Muscle of arm (tissue), 12 donors: ENCODE results near the gene CEMP1. TPM values are rescaled to one million over a fixed set of nuclear protein-coding genes. Genes with fewer than 3 reads are reported as not detected.
"Not testable (repeated sequence)": the region's sequence is repeated elsewhere in the genome, so short reads cannot be mapped to it uniquely, and the experiment has no call there.

Source experiments
- DNase-seq: peaks from one replicate; pipeline ENCODE4 v3.0.0-alpha.2; 2013
- polyA plus RNA-seq, 12 donors: library from polyadenylated mRNA; unstranded; fragments of 120-200 nt; gene quantifications; one replicate each; pipeline ENCODE4 v1.2.1, GENCODE V29; 2013; ENCODE audit not compliant: insufficient read length in 12 of 12

CEMP1 gene
- polyA plus RNA-seq, 12 donors, result 1.4 to 3.2 (median 1.9) TPM; not detected in 3

GRCh38 chr16:2539192-2539844 lies 8.1 kb upstream of the CEMP1 start:
- not testable (repeated sequence) for DNase-seq

DNA sequence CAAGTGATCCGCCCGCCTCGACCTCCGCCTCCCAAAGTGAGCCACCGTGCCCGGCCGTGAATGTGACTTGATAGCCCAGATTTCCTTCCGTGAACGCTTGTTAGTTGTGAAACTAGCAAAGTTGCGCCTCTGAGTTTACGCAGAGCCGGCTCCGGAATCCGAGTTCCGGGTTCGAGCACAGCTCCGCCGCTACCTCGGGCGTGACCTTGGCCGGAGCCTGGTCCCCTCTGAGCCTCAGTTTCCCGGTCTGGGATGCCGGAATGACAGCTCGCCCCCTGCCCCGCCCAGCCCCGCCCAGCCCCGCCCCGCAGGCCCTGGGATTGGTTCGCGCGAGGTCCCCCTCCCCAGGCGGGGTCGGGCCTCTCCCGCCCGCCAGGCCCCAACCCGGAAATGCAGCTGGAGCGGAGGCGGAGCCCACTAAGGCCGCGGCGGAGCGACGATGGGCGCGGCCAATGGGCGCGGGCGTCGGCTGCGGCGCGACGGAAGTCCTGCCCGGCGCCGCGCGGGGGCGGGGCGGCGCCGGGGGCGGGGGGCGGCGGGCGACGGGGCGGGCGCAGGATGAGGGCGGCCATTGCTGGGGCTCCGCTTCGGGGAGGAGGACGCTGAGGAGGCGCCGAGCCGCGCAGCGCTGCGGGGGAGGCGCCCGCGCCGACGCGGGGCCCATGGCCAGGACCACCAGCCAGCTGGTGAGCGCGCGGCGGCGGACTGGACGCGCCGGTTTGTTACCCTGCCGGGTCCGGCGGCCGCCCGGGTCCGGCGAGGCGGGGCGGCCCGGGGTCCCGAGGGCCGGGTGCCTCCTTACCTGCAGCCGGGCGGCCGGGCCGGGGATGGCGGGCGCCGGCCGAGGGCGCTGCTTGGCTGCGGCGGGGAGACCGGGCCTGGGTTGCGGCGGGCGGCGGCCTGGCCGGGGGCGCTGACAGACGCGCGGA lies 6.5 kb upstream of the CEMP1 start, which contains the start of gene PDPK1:
Gene PDPK1 (plus strand): TSS at position 571 of the 929 bp plus-strand sequence. CDS start 92 bp downstream, at position 663.
- peak; percentile 93 for DNase-seq

GRCh38 chr16:2535625-2536013 lies 4.4 kb upstream of the CEMP1 start:
- no peak for DNase-seq

DNA sequence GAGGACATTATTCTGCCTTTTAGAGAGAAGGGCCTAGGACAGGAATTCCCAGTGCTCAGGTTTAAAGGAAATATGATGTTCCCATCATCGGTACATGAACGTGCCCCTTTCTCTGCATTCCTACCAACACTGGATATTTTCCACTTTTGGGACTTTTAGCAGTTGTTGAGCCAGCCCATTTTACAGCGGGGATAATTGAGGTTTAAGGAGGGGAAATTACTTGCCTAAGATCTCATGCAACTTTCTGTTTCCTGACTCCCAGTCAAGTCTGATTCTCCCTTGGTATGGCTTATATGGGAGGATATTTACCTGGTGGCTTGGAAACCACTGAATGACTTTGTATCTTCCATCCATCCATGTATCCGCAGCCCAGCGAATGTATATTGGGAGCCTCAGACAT lies 3.1 kb upstream of the CEMP1 start:
- DNase-seq, result not testable (repeated sequence)

DNA sequence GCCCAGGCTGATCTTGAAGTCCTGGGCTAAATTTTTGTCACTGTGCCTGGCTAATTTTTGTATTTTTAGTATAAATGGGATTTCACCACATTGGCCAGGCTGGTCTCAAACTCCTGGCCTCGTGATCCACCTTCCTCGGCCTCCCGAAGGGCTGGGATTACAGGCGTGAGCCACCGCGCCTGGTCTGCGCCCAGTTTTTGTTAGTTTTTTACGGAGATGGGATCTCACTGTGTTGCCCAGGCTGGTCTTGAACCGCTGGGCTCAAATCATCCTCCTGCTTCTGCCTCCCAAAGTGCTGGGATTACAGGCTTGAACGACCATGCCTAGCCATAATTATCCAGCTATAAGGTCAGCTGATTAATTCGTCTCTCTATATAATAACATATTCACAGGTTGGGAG lies 2.7 kb upstream of the CEMP1 start:
- no peak for DNase-seq

DNA sequence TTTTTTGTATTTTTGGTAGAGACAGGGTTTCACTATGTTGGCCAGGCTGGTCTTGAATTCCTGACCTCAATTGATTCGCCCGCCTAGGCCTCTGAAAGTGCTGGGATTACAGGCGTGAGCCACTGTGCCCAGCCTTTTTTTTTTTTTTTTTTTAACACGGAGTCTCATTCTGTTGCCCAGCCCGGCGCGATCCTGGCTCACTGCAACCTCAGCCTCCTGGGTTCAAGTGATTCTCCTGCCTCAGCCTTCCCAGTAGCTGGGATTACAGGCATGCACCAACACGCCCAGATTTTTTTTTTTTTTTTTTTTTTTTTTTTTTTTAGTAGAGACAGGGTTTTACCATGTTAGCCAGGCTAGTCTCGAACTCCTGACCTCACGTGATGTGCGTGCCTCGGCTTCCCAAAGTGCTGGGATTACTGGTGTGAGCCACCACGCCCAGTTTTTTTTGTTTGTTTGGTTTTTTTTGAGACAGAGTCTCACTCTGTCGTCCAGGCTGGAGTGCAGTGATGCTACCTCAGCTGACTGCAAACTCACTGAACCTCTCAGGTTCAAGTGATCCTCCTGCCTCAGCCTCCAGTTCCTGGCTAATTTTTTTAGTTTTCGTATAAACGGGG lies 2.0 kb upstream of the CEMP1 start:
- DNase-seq, result not testable (repeated sequence)

DNA sequence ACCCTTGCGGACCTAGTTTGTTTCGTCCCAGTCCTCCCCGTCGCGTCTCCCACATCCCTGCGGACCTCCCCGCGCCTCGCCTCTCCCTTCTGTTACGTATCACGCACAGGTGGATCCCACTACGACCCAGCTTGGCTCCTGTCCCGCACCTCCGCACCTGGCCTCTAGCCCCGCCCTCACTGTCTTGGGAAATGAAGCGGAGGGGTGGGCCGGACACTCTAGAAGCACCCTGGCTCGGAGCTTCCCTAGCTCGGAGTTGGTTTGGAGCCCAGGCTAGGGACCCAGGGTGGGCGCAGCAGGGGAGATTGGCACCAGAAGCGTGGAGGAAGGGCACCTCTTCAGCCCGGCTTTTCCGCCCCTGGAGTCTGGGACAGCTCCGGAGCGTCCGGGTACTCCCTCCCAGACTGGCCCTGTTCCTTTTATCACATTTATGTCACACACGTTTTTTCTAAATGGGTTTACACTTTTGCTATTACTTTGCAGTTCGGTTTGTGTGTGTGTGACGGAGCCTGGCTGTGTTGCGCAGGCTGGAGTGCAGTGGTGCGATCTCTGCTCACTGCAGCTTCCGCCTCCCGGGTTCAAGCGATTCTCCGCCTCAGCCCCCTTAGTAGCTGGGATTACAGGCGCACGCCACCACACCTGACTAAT lies 1.4 kb upstream of the CEMP1 start:
- DNase-seq, result no peak

DNA sequence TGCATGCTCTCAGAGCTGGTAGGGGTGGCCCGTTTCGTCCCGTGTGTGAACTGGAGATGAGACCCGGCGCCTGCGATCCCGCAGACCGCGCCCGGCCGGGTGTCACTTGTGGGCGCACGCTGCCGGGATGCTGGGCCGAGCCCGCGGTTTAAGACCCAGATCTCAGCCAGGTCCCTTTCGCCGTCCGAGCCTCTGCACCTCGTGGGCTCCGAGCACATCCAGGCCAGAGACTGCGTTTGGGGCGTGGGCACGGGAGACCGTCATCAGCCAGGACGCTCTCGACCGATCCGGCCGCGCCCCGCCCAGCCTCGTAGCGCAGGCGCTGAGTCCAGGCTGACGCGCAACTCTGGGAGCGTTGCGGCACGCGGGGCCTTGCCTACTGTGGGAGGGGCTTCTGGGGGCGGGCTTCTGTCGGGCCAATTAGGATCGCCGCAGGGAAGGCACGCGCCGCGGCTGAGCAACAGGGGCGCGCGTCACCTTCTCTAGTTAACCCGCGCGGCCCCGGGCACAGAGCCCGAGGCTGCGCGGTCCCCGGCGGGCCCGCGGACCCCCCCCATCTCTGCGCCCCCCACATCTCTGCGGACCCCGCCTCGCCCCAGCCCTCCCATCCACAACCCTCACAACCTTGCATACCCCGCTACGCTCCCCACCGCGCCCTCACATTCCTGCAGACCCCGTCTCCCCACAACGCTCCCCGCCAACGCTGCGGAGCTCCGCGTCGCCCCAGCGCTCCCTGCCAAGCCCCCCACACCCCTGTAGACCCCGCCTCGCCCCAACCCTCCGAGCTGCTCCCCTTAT lies 687 bp upstream of the CEMP1 start:
- DNase-seq, result peak; percentile 98

DNA sequence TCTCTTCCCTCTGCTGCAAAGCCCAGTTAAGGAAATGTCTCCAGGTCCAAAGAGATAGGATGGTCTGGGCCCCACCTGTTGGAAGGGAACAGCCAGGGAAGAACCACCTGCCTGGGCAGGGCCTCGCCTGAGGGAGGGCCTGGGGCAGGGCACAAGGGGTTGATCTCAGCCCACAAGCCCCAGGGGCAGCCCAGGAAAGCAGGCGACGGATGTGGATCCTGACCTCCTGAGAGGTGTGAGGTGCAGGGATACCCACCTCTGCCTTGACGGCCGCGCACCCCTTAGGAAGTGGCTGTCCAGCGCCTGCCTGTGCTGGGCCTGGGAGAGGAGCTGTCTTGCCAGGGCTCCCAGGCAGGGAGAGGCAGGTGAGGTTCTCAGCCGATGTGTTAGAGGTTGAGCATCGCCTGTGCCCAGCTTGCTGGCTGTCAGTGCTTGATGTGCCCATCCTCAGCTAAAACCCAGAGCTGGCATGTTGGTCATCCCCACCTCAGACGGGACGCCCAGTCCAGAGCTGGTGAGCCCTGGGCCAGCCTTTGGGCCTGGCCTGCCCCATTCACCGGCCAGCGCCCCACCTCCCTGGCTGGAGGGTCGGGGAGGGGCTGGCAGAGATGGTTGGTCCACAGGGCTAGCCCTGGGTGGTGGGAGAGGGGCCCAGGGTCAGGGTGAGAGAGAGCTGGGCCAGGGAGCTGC lies 434 bp downstream of the CEMP1 start:
- DNase-seq, result no peak

- no peak for DNase-seq
These were observed 1.1 kb downstream of the CEMP1 start for GRCh38 chr16:2529961-2530628.

DNA sequence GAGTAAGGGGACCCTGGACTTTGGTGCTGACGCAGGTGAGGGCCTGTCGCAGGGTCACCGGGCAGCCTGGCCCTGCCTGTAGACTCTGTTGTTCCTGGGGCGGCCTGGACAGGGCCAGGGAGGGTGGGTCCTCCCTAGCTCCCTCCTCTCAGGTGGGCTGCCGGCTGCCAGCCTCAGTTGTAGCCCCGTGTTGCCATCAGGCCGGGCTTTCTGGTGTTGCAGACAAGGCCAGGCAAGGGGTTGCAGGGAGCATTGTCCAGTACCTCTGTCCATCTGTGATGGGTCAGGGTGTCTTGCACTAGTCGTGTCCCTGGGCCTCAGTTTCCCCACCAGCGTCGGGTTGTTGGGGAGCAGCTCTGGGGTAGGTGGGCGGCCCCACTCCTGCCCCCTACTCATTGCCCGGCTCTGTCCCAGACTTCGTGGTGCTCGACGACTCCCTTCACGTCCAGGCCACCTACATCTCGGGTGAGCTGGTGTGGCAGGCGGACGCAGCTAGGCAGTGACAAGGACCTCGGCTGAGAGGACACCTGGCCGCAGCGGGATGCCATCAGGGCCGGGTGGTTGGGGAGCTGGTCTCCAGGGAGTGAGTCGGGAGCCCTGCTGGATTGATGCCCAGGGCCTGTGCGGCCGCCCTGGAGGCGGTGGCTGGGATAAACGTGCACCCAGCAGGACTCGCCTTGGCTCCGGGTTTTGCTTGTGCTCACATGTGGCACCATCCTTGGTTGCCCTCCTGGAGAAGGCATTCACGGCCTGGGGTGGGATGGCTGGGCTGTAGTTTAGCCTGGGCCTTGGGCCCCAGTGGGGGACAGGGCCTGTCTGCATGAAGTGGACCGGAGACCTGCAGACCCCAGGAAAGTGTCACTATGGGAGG lies 1.9 kb downstream of the CEMP1 start:
- no peak for DNase-seq

- no peak for DNase-seq
These were observed 2.8 kb downstream of the CEMP1 start for GRCh38 chr16:2528161-2529060.

DNA sequence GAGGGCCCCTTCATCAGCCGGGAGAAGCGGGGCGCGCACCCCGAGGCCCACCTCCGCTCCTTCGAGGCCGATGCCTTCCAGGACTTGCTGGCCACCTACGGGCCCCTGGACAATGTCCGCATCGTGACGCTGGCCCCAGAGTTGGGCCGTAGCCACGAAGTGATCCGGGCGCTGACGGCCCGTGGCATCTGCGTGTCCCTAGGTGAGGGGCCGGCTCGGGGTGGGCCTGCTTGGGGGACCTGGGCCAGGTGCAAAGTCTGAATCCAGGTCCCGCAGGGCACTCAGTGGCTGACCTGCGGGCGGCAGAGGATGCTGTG lies 3.5 kb downstream of the CEMP1 start:
- no peak for DNase-seq

GRCh38 chr16:2527071-2527783 lies 4.0 kb downstream of the CEMP1 start:
- DNase-seq, result no peak

GRCh38 chr16:2526135-2526534 lies 5.1 kb downstream of the CEMP1 start:
- no peak for DNase-seq

DNA sequence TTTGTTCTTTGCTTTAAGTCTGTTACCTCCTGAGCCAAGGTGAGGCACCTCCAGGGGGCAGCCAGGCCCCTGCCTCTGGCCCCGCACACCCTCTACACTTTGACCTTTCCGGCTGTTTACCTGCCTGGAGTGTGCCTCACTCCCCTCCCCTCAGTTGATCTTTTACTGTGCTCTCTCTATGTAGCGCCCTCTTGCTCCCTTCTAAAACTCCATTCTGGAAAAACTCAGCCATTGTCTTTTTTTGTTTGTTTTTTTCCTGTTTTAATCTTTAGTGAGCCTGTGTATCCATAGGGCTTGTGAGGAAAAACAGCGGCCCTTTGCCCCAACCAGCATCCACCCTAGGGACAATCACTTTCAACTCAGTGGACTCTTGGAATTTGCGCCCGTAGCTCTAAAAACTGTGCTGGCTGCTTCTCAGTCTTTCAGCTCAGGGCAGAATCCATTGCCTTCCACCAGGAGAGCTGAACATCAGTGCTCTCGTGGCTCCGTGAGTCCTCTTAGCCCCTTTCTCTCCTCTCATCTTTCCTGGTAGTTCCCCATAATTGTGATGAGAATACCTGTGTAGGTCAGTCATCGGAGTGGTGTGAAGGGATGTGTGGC lies 6.8 kb downstream of the CEMP1 start:
- no peak for DNase-seq

- DNase-seq, result no peak
These were observed 7.4 kb downstream of the CEMP1 start for GRCh38 chr16:2523801-2524231.
